HCT116 (cell line): Measurements from ENCODE around the gene ZNF521. TPM values are rescaled to one million over a fixed set of nuclear protein-coding genes. Genes with fewer than 3 reads are reported as not detected.
A peak's percentile ranks its signal among the peaks of the same experiment; 100 is the strongest.

ENCODE experiments used
- ATAC-seq: fragments of 200-7000 bp; cut with Tn5 transposase; 2 replicates; pipeline ENCODE4 v1.9.1; 2020; ENCODE audit warnings: mild to moderate bottlenecking, moderate library complexity
- BruUV-seq: library from RNA; stranded (reverse); fragments of 400-500 nt; replicated peaks from 2 replicates; lab custom pipeline; 2021; lab: Mats Ljungman, UMichigan
- CTCF ChIA-PET: fragments of 300-600 bp; sonication (Branson Sonifier 250); formaldehyde crosslinking; loops from one replicate; lab custom pipeline; 2021; ENCODE audit warnings: antibody characterized with exemption; lab: Charles Lee
- POLR2A ChIA-PET: fragments of 300-600, 350-600 bp; sonication (Branson Sonifier 250); formaldehyde crosslinking; loops from one replicate; lab custom pipeline; 2021; ENCODE audit warnings: antibody characterized with exemption; lab: Charles Lee
- RAD21 ChIA-PET, 2 experiments: fragments of 300-600 bp; sonication (Branson Sonifier 250); formaldehyde crosslinking; loops; one replicate each; lab custom pipeline; 2023; ENCODE audit warnings: low total read pairs in 2 of 2; ENCODE audit not compliant: uncharacterized antibody in 2 of 2, unreplicated experiment in 2 of 2, low non-redundant PET in 1 of 2; lab: Charles Lee
- DNase-seq: peaks from one replicate; pipeline ENCODE4 v3.0.0-alpha.2; 2010; ENCODE audit warnings: low read depth, low spot score
- H2AFZ ChIP-seq: fragments of 200-600 bp; shearing (Covaris generic), sonication (generic); 2 replicates; pipeline ENCODE4 v1.6.1; 2017; ENCODE audit warnings: low read depth, mixed run types, mixed read lengths, antibody characterized with exemption, low read length; ENCODE audit not compliant: poor library complexity, severe bottlenecking
- H3K27ac ChIP-seq: 2 replicates; pipeline ENCODE4 v1.5.1; 2012; ENCODE audit warnings: low read depth, low read length
- H3K27me3 ChIP-seq: fragments of 200-600 bp; sonication (generic); 2 replicates; pipeline ENCODE4 v1.6.1; 2016; ENCODE audit warnings: mixed run types, low read length, mixed read lengths; ENCODE audit not compliant: insufficient read depth
- H3K36me3 ChIP-seq, 2 experiments: fragments of 200-500 bp in 1 of 2; fragments of 200-600 bp in 1 of 2; sonication (Bioruptor generic) in 1 of 2; sonication (generic) in 1 of 2; 2 replicates each; pipeline versions ENCODE4 v1.5.1 to v1.6.1; 2014 to 2016; ENCODE audit warnings: low read length in 2 of 2, inconsistent platforms in 1 of 2, mixed read lengths in 1 of 2, mixed run types in 1 of 2; ENCODE audit not compliant: insufficient read depth in 2 of 2, control insufficient read depth in 1 of 2
- H3K4me1 ChIP-seq, 2 experiments: fragments of 200-600 bp in 1 of 2; sonication (generic) in 1 of 2; 2 replicates each; pipeline versions ENCODE4 v1.5.1 to v1.6.1; 2012 to 2017; ENCODE audit warnings: low read length in 2 of 2, inconsistent platforms in 1 of 2, mild to moderate bottlenecking in 1 of 2, mixed read lengths in 1 of 2, mixed run types in 1 of 2, moderate library complexity in 1 of 2; ENCODE audit not compliant: insufficient read depth in 2 of 2, control insufficient read depth in 1 of 2
- H3K4me2 ChIP-seq: fragments of 200-600 bp; sonication (generic); 2 replicates; pipeline ENCODE4 v1.6.1; 2017; ENCODE audit warnings: mixed run types, low read length, mixed read lengths
- H3K4me3 ChIP-seq, 2 experiments: fragments of 200-600 bp in 1 of 2; sonication (generic) in 1 of 2; replicated peaks in 1 of 2; 2 replicates each; pipeline ENCODE4 v1.5.1; 2011 to 2016; ENCODE audit warnings: low read length in 2 of 2, control low read depth in 1 of 2, low read depth in 1 of 2, mild to moderate bottlenecking in 1 of 2, mixed read lengths in 1 of 2, mixed run types in 1 of 2
- H3K79me2 ChIP-seq: fragments of 200-600 bp; sonication (generic); 2 replicates; pipeline ENCODE4 v1.6.1; 2017; ENCODE audit warnings: mild to moderate bottlenecking, mixed run types, low read length, moderate library complexity, mixed read lengths; ENCODE audit not compliant: insufficient read depth
- H3K9ac ChIP-seq: fragments of 200-600 bp; sonication (generic); 2 replicates; pipeline ENCODE4 v1.6.1; 2016; ENCODE audit warnings: low read length, mixed read lengths
- H3K9me2 ChIP-seq: fragments of 200-600 bp; sonication (generic), shearing (Covaris generic); 2 replicates; pipeline ENCODE4 v1.6.1; 2017; ENCODE audit warnings: mixed run types, mild to moderate bottlenecking, moderate library complexity; ENCODE audit not compliant: insufficient read depth
- H3K9me3 ChIP-seq, 2 experiments: fragments of 200-500 bp in 1 of 2; fragments of 200-600 bp in 1 of 2; sonication (Bioruptor generic) in 1 of 2; sonication (generic) in 1 of 2; 2 replicates each; pipeline ENCODE4 v1.6.1; 2014 to 2017; ENCODE audit warnings: low read length in 2 of 2, mixed read lengths in 2 of 2, inconsistent platforms in 1 of 2, low read depth in 1 of 2, mild to moderate bottlenecking in 1 of 2, mixed run types in 1 of 2, moderate library complexity in 1 of 2; ENCODE audit not compliant: control insufficient read depth in 1 of 2, insufficient read depth in 1 of 2
- H4K20me1 ChIP-seq: fragments of 200-600 bp; sonication (generic), shearing (Covaris generic); 2 replicates; pipeline ENCODE4 v1.6.1; 2017; ENCODE audit warnings: mixed run types, mild to moderate bottlenecking, moderate library complexity; ENCODE audit not compliant: insufficient read depth
- CEBPB ChIP-seq: IDR thresholded peaks from 2 replicates; pipeline ENCODE4 v1.6.1; 2012; ENCODE audit warnings: low read depth
- ELF1 ChIP-seq: IDR thresholded peaks from 2 replicates; pipeline ENCODE4 v1.6.1; 2012; ENCODE audit warnings: low read depth, borderline replicate concordance
- SP1 ChIP-seq: IDR thresholded peaks from 2 replicates; pipeline ENCODE4 v1.6.1; 2012; ENCODE audit warnings: low read depth
- TCF7L2 ChIP-seq: IDR thresholded peaks from 2 replicates; pipeline ENCODE4 v1.7.0; 2011; ENCODE audit warnings: borderline replicate concordance, inconsistent platforms; ENCODE audit not compliant: insufficient read depth, insufficient read length; ENCODE audit errors: extremely low read depth
- ZFX ChIP-seq: fragments of 450-650 bp; IDR thresholded peaks from 2 replicates; pipeline ENCODE4 v1.6.1; 2017
- intact Hi-C: fragments of 100-400 bp; cut with micrococcal nuclease; formaldehyde crosslinking; loops from 2 replicates; pipeline ENCODE4 v1.10.0; 2022
- total RNA-seq: library from RNA; stranded (reverse); gene quantifications from one replicate; pipeline ENCODE4 v1.2.1, GENCODE V29; 2021; ENCODE audit not compliant: unreplicated experiment
- TF ChIP-seq, protein P1 (sequence below): IDR thresholded peaks from 2 replicates; pipeline ENCODE4 v1.6.1; 2012
- TF ChIP-seq, protein P2 (sequence below): IDR thresholded peaks from 2 replicates; pipeline ENCODE4 v1.6.1; 2011; ENCODE audit warnings: mild to moderate bottlenecking, low read length, moderate library complexity; ENCODE audit not compliant: insufficient replicate concordance; ENCODE audit errors: extremely low read depth
- TF ChIP-seq, protein P3 (sequence below), 3 experiments: fragments of 200-600 bp in 1 of 3; sonication (generic) in 1 of 3; IDR thresholded peaks in 2 of 3; conservative IDR thresholded peaks in 1 of 3; 2 replicates each; pipeline ENCODE4 v1.5.1; 2012 to 2017; ENCODE audit warnings: low read depth in 2 of 3, low read length in 2 of 3, antibody characterized with exemption in 1 of 3, borderline replicate concordance in 1 of 3, control low read depth in 1 of 3, mild to moderate bottlenecking in 1 of 3, mixed read lengths in 1 of 3, mixed run types in 1 of 3, moderate library complexity in 1 of 3; ENCODE audit not compliant: insufficient read depth in 1 of 3

Gene ZNF521
- total RNA-seq, 1 experiment from 2014 or later: 0.10 TPM

DNA sequence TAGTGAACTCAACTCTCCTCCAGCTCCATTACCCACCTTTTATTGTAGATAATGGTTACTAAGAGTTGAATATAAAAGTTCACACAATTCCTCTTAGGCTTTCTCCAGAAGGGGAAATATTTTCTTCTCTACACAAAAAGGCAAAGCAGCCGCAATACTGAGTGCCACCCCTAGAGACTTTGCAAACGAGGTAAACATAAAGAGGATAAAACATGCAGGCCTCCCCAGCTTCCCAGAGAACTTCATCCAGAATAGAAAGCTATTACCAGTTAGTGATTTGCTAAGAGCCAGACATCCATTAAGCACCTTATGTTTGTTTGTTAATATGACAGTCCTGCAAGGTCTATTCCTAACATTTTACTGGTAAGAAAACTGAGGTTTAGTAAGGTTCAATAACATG, 17.4 kb downstream of the ZNF521 start:
- Histone ChIP-seq H3K9ac (no peak overlapping the region), H3K9me2 (no peaks in the 10 kb centered on the region), H3K4me1 (no peaks in the 10 kb centered on the region), H3K9me3 (no peaks in the 10 kb centered on the region), H3K27ac (no peak overlapping the region), H3K4me2 (no peak overlapping the region), H4K20me1 (no peaks in the 10 kb centered on the region), H3K4me3 (no peak overlapping the region), H3K27me3 (peaks cover 7% of the 10 kb centered on the region; the same call in 1 of the 2 replicates), H2AFZ (no peak overlapping the region), H3K79me2 (no peaks in the 10 kb centered on the region), H3K36me3 (no peaks in the 10 kb centered on the region)
- RAD21 ChIA-PET: no interaction called here
- DNase-seq (no peak), ATAC-seq (no peak)
- BruUV-seq: no TSS peak
- intact Hi-C loops: no loop called here
- CTCF ChIA-PET: no interaction called here
- POLR2A ChIA-PET: no interaction called here
- TF ChIP-seq ELF1 (no peak), ZFX (no peak), SP1 (no peak), CEBPB (no peak), TCF7L2 (no peak)
- TF ChIP-seq, protein P1, sequence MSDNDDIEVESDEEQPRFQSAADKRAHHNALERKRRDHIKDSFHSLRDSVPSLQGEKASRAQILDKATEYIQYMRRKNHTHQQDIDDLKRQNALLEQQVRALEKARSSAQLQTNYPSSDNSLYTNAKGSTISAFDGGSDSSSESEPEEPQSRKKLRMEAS: no peak
- TF ChIP-seq, protein P2, sequence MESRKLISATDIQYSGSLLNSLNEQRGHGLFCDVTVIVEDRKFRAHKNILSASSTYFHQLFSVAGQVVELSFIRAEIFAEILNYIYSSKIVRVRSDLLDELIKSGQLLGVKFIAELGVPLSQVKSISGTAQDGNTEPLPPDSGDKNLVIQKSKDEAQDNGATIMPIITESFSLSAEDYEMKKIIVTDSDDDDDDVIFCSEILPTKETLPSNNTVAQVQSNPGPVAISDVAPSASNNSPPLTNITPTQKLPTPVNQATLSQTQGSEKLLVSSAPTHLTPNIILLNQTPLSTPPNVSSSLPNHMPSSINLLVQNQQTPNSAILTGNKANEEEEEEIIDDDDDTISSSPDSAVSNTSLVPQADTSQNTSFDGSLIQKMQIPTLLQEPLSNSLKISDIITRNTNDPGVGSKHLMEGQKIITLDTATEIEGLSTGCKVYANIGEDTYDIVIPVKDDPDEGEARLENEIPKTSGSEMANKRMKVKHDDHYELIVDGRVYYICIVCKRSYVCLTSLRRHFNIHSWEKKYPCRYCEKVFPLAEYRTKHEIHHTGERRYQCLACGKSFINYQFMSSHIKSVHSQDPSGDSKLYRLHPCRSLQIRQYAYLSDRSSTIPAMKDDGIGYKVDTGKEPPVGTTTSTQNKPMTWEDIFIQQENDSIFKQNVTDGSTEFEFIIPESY: no peak
- TF ChIP-seq, protein P3, sequence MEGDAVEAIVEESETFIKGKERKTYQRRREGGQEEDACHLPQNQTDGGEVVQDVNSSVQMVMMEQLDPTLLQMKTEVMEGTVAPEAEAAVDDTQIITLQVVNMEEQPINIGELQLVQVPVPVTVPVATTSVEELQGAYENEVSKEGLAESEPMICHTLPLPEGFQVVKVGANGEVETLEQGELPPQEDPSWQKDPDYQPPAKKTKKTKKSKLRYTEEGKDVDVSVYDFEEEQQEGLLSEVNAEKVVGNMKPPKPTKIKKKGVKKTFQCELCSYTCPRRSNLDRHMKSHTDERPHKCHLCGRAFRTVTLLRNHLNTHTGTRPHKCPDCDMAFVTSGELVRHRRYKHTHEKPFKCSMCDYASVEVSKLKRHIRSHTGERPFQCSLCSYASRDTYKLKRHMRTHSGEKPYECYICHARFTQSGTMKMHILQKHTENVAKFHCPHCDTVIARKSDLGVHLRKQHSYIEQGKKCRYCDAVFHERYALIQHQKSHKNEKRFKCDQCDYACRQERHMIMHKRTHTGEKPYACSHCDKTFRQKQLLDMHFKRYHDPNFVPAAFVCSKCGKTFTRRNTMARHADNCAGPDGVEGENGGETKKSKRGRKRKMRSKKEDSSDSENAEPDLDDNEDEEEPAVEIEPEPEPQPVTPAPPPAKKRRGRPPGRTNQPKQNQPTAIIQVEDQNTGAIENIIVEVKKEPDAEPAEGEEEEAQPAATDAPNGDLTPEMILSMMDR (IDR thresholded peaks at IDR 0.05 in 2 of 3, conservative IDR thresholded peaks at IDR 0.05 in 1 of 3; ENCODE audit: borderline replicate concordance in 1 of 3, insufficient read depth in 1 of 3, low read depth in 2 of 3, low read length in 2 of 3): 0 out of 6 replicates have a peak, but pooled peaks of 1 of the 3 experiments have one; percentile 7
